C4-2B (cell line): ENCODE measurements around the gene QRICH2.

ENCODE experiments used
- ZFX ChIP-seq: fragments of 450-650 bp; IDR thresholded peaks from 2 replicates; pipeline ENCODE4 v1.6.1; 2017
- TF ChIP-seq, protein P1 (sequence below): fragments of 450-650 bp; conservative IDR thresholded peaks from 2 replicates; pipeline ENCODE4 v1.5.1; 2017; ENCODE audit warnings: mild to moderate bottlenecking

GRCh38 chr17:76255801-76256429 lies 52.2 kb downstream of the QRICH2 start:
- TF ChIP-seq, protein P1, sequence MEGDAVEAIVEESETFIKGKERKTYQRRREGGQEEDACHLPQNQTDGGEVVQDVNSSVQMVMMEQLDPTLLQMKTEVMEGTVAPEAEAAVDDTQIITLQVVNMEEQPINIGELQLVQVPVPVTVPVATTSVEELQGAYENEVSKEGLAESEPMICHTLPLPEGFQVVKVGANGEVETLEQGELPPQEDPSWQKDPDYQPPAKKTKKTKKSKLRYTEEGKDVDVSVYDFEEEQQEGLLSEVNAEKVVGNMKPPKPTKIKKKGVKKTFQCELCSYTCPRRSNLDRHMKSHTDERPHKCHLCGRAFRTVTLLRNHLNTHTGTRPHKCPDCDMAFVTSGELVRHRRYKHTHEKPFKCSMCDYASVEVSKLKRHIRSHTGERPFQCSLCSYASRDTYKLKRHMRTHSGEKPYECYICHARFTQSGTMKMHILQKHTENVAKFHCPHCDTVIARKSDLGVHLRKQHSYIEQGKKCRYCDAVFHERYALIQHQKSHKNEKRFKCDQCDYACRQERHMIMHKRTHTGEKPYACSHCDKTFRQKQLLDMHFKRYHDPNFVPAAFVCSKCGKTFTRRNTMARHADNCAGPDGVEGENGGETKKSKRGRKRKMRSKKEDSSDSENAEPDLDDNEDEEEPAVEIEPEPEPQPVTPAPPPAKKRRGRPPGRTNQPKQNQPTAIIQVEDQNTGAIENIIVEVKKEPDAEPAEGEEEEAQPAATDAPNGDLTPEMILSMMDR = no peak
- TF ChIP-seq ZFX = no peak
